ENCODE data around the gene POU2F1.

The POU2F1 gene

GRCh38 chr1:167333124-167333523 lies 112.4 kb downstream of the POU2F1 start:
- H3K27me3 Mint-ChIP-seq: no peaks in the 10 kb centered on the region
- peaks cover 7% of the 10 kb centered on the region for H3K9me3 Mint-ChIP-seq
- H3K36me3 Mint-ChIP-seq (ENCODE audit: low read depth): peaks cover 9% of the 10 kb centered on the region
- intact Hi-C loops (cut with micrococcal nuclease): loop anchor here (5.0 kb wide), 1 partner anchor 51 kb away; no protein-coding TSS in a partner anchor
- H3K4me3 Mint-ChIP-seq: no peak overlapping the region
- no peak overlapping the region for H3K27ac Mint-ChIP-seq
- peaks cover 55% of the 10 kb centered on the region for H3K4me1 Mint-ChIP-seq (ENCODE audit: low read depth)

DNA sequence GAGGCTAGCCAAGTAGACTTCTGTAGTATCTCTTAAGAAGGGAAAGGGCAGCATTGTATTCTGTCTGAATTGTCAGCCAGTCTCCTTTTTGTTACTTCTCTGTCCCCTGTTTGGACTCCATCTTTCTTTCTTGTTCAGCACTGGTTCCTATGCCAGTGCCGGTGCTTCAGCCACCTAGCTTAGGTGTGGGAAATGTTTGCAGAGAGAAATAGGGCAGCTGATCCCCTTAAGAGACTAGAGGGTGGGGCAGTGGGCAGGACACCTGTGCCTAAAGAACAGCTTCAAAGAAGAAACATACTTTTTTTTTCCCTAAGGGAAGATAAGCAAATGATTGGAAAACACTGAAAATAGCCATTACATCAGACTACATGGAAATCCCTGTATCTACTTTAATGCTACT lies 113.0 kb downstream of the POU2F1 start:
- peaks cover 9% of the 10 kb centered on the region for H3K36me3 Mint-ChIP-seq (ENCODE audit: low read depth)
- intact Hi-C loops (cut with micrococcal nuclease): loop anchor here (5.0 kb wide), 1 partner anchor 51 kb away; no protein-coding TSS in a partner anchor
- H3K27ac Mint-ChIP-seq: no peak overlapping the region
- peaks cover 7% of the 10 kb centered on the region for H3K9me3 Mint-ChIP-seq
- no peak overlapping the region for H3K4me3 Mint-ChIP-seq
- peaks cover 55% of the 10 kb centered on the region for H3K4me1 Mint-ChIP-seq (ENCODE audit: low read depth)
- H3K27me3 Mint-ChIP-seq: no peaks in the 10 kb centered on the region

- H3K36me3 Mint-ChIP-seq (ENCODE audit: low read depth): peaks cover 9% of the 10 kb centered on the region
- H3K9me3 Mint-ChIP-seq: peaks cover 7% of the 10 kb centered on the region
- H3K27me3 Mint-ChIP-seq: no peaks in the 10 kb centered on the region
- intact Hi-C loops (cut with micrococcal nuclease): no loop called here
- no peak overlapping the region for H3K4me3 Mint-ChIP-seq
- peaks cover 19% of the 10 kb centered on the region for H3K4me1 Mint-ChIP-seq (ENCODE audit: low read depth)
- no peak overlapping the region for H3K27ac Mint-ChIP-seq
Observed at GRCh38 chr1:167339405-167339804, 118.7 kb downstream of the POU2F1 start.

DNA sequence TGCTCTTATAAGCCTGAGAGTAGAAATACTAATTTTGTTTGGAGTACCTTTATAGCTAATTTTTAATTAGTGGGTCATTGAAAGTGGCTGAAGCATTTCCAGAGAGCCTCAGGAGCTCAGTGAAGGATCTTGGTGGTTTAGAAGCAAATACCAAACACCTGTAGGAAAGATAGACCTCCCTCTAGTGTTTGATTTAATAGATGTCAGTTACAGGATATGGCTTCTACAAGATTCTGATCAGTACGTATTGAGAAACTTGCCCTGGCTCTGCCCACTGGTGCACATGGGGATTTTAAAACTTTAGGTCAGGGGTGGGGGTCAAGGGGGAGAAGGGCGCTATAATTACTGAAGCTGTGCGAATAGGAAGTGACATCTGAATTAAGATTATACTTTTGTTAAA lies 122.2 kb downstream of the POU2F1 start:
- Mint-ChIP-seq H3K27me3 (no peaks in the 10 kb centered on the region), H3K9me3 (no peaks in the 10 kb centered on the region), H3K27ac (no peak overlapping the region), H3K4me1 (ENCODE audit: low read depth) (peaks cover 17% of the 10 kb centered on the region), H3K4me3 (no peak overlapping the region), H3K36me3 (ENCODE audit: low read depth) (no peaks in the 10 kb centered on the region)
- intact Hi-C loops (cut with micrococcal nuclease): no loop called here

GRCh38 chr1:167344112-167344511 lies 123.4 kb downstream of the POU2F1 start:
- Mint-ChIP-seq H3K9me3 (no peaks in the 10 kb centered on the region), H3K36me3 (ENCODE audit: low read depth) (no peaks in the 10 kb centered on the region), H3K27me3 (no peaks in the 10 kb centered on the region), H3K4me3 (no peak overlapping the region), H3K27ac (no peak overlapping the region), H3K4me1 (ENCODE audit: low read depth) (peaks cover 10% of the 10 kb centered on the region)
- intact Hi-C loops (cut with micrococcal nuclease): no loop called here

DNA sequence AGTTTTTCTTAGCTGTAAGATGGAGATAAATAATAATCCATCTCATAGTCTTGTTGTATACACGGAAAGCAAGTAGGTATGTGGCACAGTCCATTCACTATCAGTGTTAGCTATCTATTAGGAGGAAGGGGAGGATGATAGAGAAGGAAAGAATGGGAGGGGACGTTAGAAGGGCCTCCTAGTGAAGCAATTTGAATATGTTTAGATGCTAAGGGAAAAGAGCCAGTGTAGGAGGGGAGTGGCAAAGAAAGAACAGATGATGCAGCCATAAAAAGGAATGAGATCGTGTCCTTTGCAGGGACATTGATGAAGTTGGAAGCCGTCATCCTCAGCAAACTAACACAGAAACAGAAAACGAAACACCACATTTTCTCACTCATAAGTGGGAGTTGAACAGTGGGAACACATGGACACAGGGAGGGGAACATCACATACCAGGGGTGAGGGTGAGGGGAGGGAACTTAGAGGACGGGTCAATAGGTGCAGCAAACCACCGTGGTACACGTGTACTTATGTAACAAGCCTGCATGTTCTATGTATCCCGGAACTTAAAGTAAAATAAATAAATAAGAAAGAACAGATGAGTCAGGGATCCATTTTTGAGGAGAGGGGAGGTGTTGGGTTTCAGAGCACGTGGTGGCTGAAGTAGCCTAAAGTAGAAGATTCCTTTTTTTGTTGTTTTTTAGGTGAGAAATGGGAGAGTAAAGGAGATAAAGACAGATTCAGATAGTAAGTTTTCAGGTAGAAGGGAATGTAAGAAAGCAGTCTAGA lies 124.1 kb downstream of the POU2F1 start:
- H3K9me3 Mint-ChIP-seq: no peaks in the 10 kb centered on the region
- H3K4me3 Mint-ChIP-seq: no peak overlapping the region
- H3K4me1 Mint-ChIP-seq (ENCODE audit: low read depth): peaks cover 10% of the 10 kb centered on the region
- H3K27me3 Mint-ChIP-seq: no peaks in the 10 kb centered on the region
- H3K27ac Mint-ChIP-seq: no peak overlapping the region
- H3K36me3 Mint-ChIP-seq (ENCODE audit: low read depth): no peaks in the 10 kb centered on the region
- intact Hi-C loops (cut with micrococcal nuclease): loop anchor here (5.0 kb wide), 1 partner anchor 72 kb away; no protein-coding TSS in a partner anchor

DNA sequence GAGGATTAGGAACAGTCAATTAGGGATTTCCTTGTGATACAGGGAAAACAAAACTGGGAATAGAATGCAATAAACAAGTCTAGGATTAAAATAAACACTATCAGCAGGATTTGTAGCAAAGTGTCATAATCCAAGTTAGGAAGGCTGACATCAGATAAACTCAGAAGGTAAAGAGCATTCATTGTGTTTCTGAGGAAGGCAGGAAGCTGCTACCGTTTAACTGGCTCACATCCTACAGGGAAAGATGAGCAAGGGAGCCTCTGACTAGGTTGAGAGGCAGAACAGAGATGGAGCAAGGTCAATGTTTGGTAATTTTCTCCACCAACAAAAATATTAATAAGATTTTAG lies 124.7 kb downstream of the POU2F1 start:
- Mint-ChIP-seq H3K9me3 (no peaks in the 10 kb centered on the region), H3K27ac (no peak overlapping the region), H3K4me1 (ENCODE audit: low read depth) (peaks cover 10% of the 10 kb centered on the region), H3K4me3 (no peak overlapping the region), H3K27me3 (no peaks in the 10 kb centered on the region), H3K36me3 (ENCODE audit: low read depth) (no peaks in the 10 kb centered on the region)
- intact Hi-C loops (cut with micrococcal nuclease): loop anchor here (5.0 kb wide), 1 partner anchor 73 kb away; no protein-coding TSS in a partner anchor

GRCh38 chr1:167357305-167357704 lies 136.6 kb downstream of the POU2F1 start:
- H3K4me1 Mint-ChIP-seq (ENCODE audit: low read depth): no peaks in the 10 kb centered on the region
- no peaks in the 10 kb centered on the region for H3K27me3 Mint-ChIP-seq
- H3K36me3 Mint-ChIP-seq (ENCODE audit: low read depth): no peaks in the 10 kb centered on the region
- no peak overlapping the region for H3K27ac Mint-ChIP-seq
- intact Hi-C loops (cut with micrococcal nuclease): no loop called here
- peaks cover 8% of the 10 kb centered on the region for H3K9me3 Mint-ChIP-seq
- H3K4me3 Mint-ChIP-seq: no peak overlapping the region

GRCh38 chr1:167359295-167359694 lies 138.6 kb downstream of the POU2F1 start:
- Mint-ChIP-seq H3K9me3 (peaks cover 8% of the 10 kb centered on the region), H3K27me3 (no peaks in the 10 kb centered on the region), H3K27ac (no peak overlapping the region), H3K4me1 (ENCODE audit: low read depth) (no peaks in the 10 kb centered on the region), H3K4me3 (no peak overlapping the region), H3K36me3 (ENCODE audit: low read depth) (no peaks in the 10 kb centered on the region)
- intact Hi-C loops (cut with micrococcal nuclease): no loop called here

- Mint-ChIP-seq H3K36me3 (ENCODE audit: low read depth) (no peaks in the 10 kb centered on the region), H3K27me3 (no peaks in the 10 kb centered on the region), H3K4me1 (ENCODE audit: low read depth) (no peaks in the 10 kb centered on the region), H3K9me3 (peaks cover 8% of the 10 kb centered on the region), H3K4me3 (no peak overlapping the region), H3K27ac (no peak overlapping the region)
- intact Hi-C loops (cut with micrococcal nuclease): no loop called here
Observed at GRCh38 chr1:167360120-167360519, 139.4 kb downstream of the POU2F1 start.

DNA sequence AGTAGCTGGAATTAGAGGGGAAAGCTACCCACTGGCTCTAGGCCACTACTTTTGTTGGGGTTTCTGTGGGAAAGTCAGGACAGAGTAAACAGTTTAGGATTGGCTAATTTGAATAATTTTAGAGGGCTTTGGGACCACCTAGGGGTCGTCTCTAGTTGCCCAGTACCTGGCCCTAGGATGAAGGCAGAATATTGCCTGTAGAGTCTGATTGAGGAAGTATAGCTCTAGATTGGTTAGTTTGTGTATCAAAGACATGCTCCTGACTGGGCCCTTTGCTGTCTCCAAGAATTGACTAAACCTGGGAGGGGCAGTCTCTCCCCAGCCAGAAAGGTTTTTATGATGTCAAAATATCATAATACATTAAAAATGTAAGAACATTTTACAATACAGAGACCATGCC lies 142.0 kb downstream of the POU2F1 start:
- Mint-ChIP-seq H3K27ac (no peak overlapping the region), H3K4me3 (no peak overlapping the region), H3K4me1 (ENCODE audit: low read depth) (no peaks in the 10 kb centered on the region), H3K9me3 (peaks cover 8% of the 10 kb centered on the region), H3K36me3 (ENCODE audit: low read depth) (peaks cover 6% of the 10 kb centered on the region), H3K27me3 (no peaks in the 10 kb centered on the region)
- intact Hi-C loops (cut with micrococcal nuclease): no loop called here

- Mint-ChIP-seq H3K27ac (no peak overlapping the region), H3K27me3 (no peaks in the 10 kb centered on the region), H3K4me3 (no peak overlapping the region), H3K4me1 (ENCODE audit: low read depth) (no peaks in the 10 kb centered on the region), H3K36me3 (ENCODE audit: low read depth) (peaks cover 6% of the 10 kb centered on the region), H3K9me3 (no peaks in the 10 kb centered on the region)
- intact Hi-C loops (cut with micrococcal nuclease): no loop called here
Observed at GRCh38 chr1:167364826-167365225, 144.1 kb downstream of the POU2F1 start.

GRCh38 chr1:167365360-167365759 lies 144.7 kb downstream of the POU2F1 start:
- H3K4me1 Mint-ChIP-seq (ENCODE audit: low read depth): no peaks in the 10 kb centered on the region
- H3K4me3 Mint-ChIP-seq: no peak overlapping the region
- H3K36me3 Mint-ChIP-seq (ENCODE audit: low read depth): peaks cover 6% of the 10 kb centered on the region
- no peaks in the 10 kb centered on the region for H3K9me3 Mint-ChIP-seq
- no peak overlapping the region for H3K27ac Mint-ChIP-seq
- intact Hi-C loops (cut with micrococcal nuclease): no loop called here
- H3K27me3 Mint-ChIP-seq: no peaks in the 10 kb centered on the region

- Mint-ChIP-seq H3K27me3 (no peaks in the 10 kb centered on the region), H3K4me3 (no peak overlapping the region), H3K36me3 (ENCODE audit: low read depth) (peaks cover 13% of the 10 kb centered on the region)
Observed at GRCh38 chr1:167367705-167368104, 147.0 kb downstream of the POU2F1 start.

GRCh38 chr1:167369175-167369574 lies 148.5 kb downstream of the POU2F1 start:
- intact Hi-C loops (cut with micrococcal nuclease): no loop called here
- Mint-ChIP-seq H3K4me1 (ENCODE audit: low read depth) (no peaks in the 10 kb centered on the region), H3K36me3 (ENCODE audit: low read depth) (peaks cover 18% of the 10 kb centered on the region), H3K27ac (no peak overlapping the region), H3K9me3 (no peaks in the 10 kb centered on the region), H3K27me3 (no peaks in the 10 kb centered on the region), H3K4me3 (no peak overlapping the region)

More at GRCh38 chr1:167367705-167368104, 147.0 kb downstream of the POU2F1 start:
- H3K27ac Mint-ChIP-seq: no peak overlapping the region
- no peaks in the 10 kb centered on the region for H3K4me1 Mint-ChIP-seq (ENCODE audit: low read depth)
- no peaks in the 10 kb centered on the region for H3K9me3 Mint-ChIP-seq
- intact Hi-C loops (cut with micrococcal nuclease): no loop called here

All from dendritic cell treated with granulocyte-macrophage colony-stimulating factor and Interleukin-4, amounts not matched to agents 40 ng/mL and 50 ng/mL, for 4 days (primary cell).